Smooth muscle cell of the brain vasculature (primary cell): ENCODE measurements around the gene RIPPLY1.
"Not testable (repeated sequence)": the region's sequence is repeated elsewhere in the genome, so short reads cannot be mapped to it uniquely, and the experiment has no call there.

Source experiments
- DNase-seq: peaks from one replicate; pipeline ENCODE4 v3.0.0-alpha.2; 2012; ENCODE audit warnings: low read depth, low spot score

The RIPPLY1 gene

GRCh38 chrX:106912864-106913263 lies 9.7 kb upstream of the RIPPLY1 start:
- no peak for DNase-seq

GRCh38 chrX:106906361-106906760 lies 3.2 kb upstream of the RIPPLY1 start:
- no peak for DNase-seq

- DNase-seq: no peak
Observed at GRCh38 chrX:106905064-106905708, 2.0 kb upstream of the RIPPLY1 start.

- no peak for DNase-seq
Observed at GRCh38 chrX:106903856-106904528, 851 bp upstream of the RIPPLY1 start.

- no peak for DNase-seq
Observed at GRCh38 chrX:106902684-106903083, 457 bp downstream of the RIPPLY1 start.

- DNase-seq: no peak
Observed at GRCh38 chrX:106901781-106902219, 1.3 kb downstream of the RIPPLY1 start.

- no peak for DNase-seq
Observed at GRCh38 chrX:106901341-106901740, 1.8 kb downstream of the RIPPLY1 start.

- DNase-seq: no peak
Observed at GRCh38 chrX:106899841-106900240, 3.3 kb downstream of the RIPPLY1 start.

GRCh38 chrX:106899276-106899675 lies 3.9 kb downstream of the RIPPLY1 start:
- DNase-seq: no peak

GRCh38 chrX:106898462-106898861 lies 4.7 kb downstream of the RIPPLY1 start:
- no peak for DNase-seq

- DNase-seq: no peak
Observed at GRCh38 chrX:106897259-106897658, 5.9 kb downstream of the RIPPLY1 start.

GRCh38 chrX:106894978-106895452 lies 8.1 kb downstream of the RIPPLY1 start:
- no peak for DNase-seq

- DNase-seq: no peak
Observed at GRCh38 chrX:106894392-106894909, 8.7 kb downstream of the RIPPLY1 start.

GRCh38 chrX:106891762-106892460 lies 11.2 kb downstream of the RIPPLY1 start:
- DNase-seq: no peak

GRCh38 chrX:106889468-106889867 lies 13.7 kb downstream of the RIPPLY1 start:
- DNase-seq: no peak

GRCh38 chrX:106875151-106875550 lies 28.0 kb downstream of the RIPPLY1 start:
- DNase-seq: no peak

- no peak for DNase-seq
Observed at GRCh38 chrX:106874075-106874474, 29.1 kb downstream of the RIPPLY1 start.

- DNase-seq: not testable (repeated sequence)
Observed at GRCh38 chrX:106872796-106873195, 30.3 kb downstream of the RIPPLY1 start.

GRCh38 chrX:106863697-106864096 lies 39.4 kb downstream of the RIPPLY1 start:
- no peak for DNase-seq

GRCh38 chrX:106862972-106863688 lies 40.0 kb downstream of the RIPPLY1 start:
- no peak for DNase-seq
